ENCODE results near the gene GOLGA2. TPM values are rescaled to one million over a fixed set of nuclear protein-coding genes. Genes with fewer than 3 reads are reported as not detected.

GOLGA2 gene
- total RNA-seq, 6 experiments from 2014 or later, result 25.0 to 53.0 (median 35.5) TPM

GRCh38 chr9:128208946-128209669, 66.7 kb downstream of the GOLGA2 start:
- Histone ChIP-seq H3K27ac (no peak overlapping the region), H3K36me3 (no peaks in the 10 kb centered on the region), H3K27me3 (no peaks in the 10 kb centered on the region), H3K4me1 (peaks cover 0 to 22% (median 4%) of the 10 kb centered on the region in 4 donors), H3K4me3 (no peak overlapping the region), H3K9me3 (no peaks in the 10 kb centered on the region)
- no peak for TF ChIP-seq CTCF (IDR thresholded peaks at IDR 0.05)
- TF ChIP-seq POLR2A (IDR thresholded peaks at IDR 0.05), result no peak
- intact Hi-C loops (cut with DNase I), result no loop called here
- ATAC-seq, result no peak
- 28% methylated on average over 3 of the region's 15 CpGs for WGBS (ENCODE audit: insufficient coverage, low coverage, low lambda C conversion rate, missing lambda C conversion rate)
- DNase-seq, result no peak

GRCh38 chr9:128208386-128208785, 67.4 kb downstream of the GOLGA2 start:
- no peak for ATAC-seq
- Histone ChIP-seq H3K27me3 (no peaks in the 10 kb centered on the region), H3K4me3 (no peak overlapping the region), H3K36me3 (no peaks in the 10 kb centered on the region), H3K4me1 (peaks cover 0 to 29% (median 4%) of the 10 kb centered on the region in 4 donors), H3K27ac (no peak overlapping the region), H3K9me3 (no peaks in the 10 kb centered on the region)
- no peak for DNase-seq
- WGBS (ENCODE audit: insufficient coverage, low coverage, low lambda C conversion rate, missing lambda C conversion rate), result 83% methylated on average over 7 of the region's 7 CpGs
- intact Hi-C loops (cut with DNase I), result no loop called here
- TF ChIP-seq CTCF (IDR thresholded peaks at IDR 0.05) (no peak), POLR2A (IDR thresholded peaks at IDR 0.05) (no peak)

- intact Hi-C loops (cut with DNase I), result no loop called here
- no peak for DNase-seq
- no peaks in the 10 kb centered on the region for H3K27me3 ChIP-seq
- 30% methylated on average over 4 of the region's 15 CpGs for WGBS (ENCODE audit: insufficient coverage, low coverage, low lambda C conversion rate, missing lambda C conversion rate)
- no peaks in the 10 kb centered on the region for H3K36me3 ChIP-seq
- no peak for ATAC-seq
- TF ChIP-seq POLR2A (IDR thresholded peaks at IDR 0.05) (no peak), CTCF (IDR thresholded peaks at IDR 0.05) (no peak)
- no peak overlapping the region for H3K27ac ChIP-seq
- peaks cover 0 to 25% (median 4%) of the 10 kb centered on the region in 4 donors for H3K4me1 ChIP-seq
- no peaks in the 10 kb centered on the region for H3K9me3 ChIP-seq
- H3K4me3 ChIP-seq, result no peak overlapping the region
Observed at GRCh38 chr9:128206916-128207910, 68.6 kb downstream of the GOLGA2 start.

- H3K9me3 ChIP-seq, result no peaks in the 10 kb centered on the region
- no peak for DNase-seq
- no peak overlapping the region for H3K27ac ChIP-seq
- WGBS (ENCODE audit: insufficient coverage, low coverage, low lambda C conversion rate, missing lambda C conversion rate), result 71% methylated on average over 3 of the region's 3 CpGs
- H3K4me3 ChIP-seq, result no peak overlapping the region
- H3K36me3 ChIP-seq, result no peaks in the 10 kb centered on the region
- no peaks in the 10 kb centered on the region for H3K27me3 ChIP-seq
- no peak for ATAC-seq
- peaks cover 0 to 19% (median under 1%) of the 10 kb centered on the region in 4 donors for H3K4me1 ChIP-seq
- intact Hi-C loops (cut with DNase I), result no loop called here
- no peak for TF ChIP-seq CTCF (IDR thresholded peaks at IDR 0.05)
- TF ChIP-seq POLR2A (IDR thresholded peaks at IDR 0.05), result no peak
Observed at GRCh38 chr9:128206484-128206883, 69.3 kb downstream of the GOLGA2 start.

MicroRNAs encoded within 50 kb of the gene (microRNA counts, 767-probe panel; counts per million panel counts)
- microRNA hsa-miR-199b-5p (237 counts per million), microRNA hsa-miR-3154 (237 counts per million)

Small RNA genes within 50 kb of the gene (microRNA-seq; reads per million reads assigned to microRNA genes)
- gene MIR199B (26.6 to 31.6 reads per million in 2 donors), gene MIR3154 (0 reads per million in 2 donors)

Small RNA genes within 50 kb of the gene (small RNA-seq; reads per million reads assigned to genes)
- 3.7 to 4.0 reads per million in 2 experiments for gene MIR199B
- 0 reads per million in 2 experiments for gene MIR3154

Other genes with a start within 250 kb of the GOLGA2 start
- 1 to 10 TPM; 3.9 to 6.8 (median 5.7) TPM for gene NAIF1, start 208.7 kb downstream of the GOLGA2 start, total RNA-seq
- gene SLC25A25, start 207.8 kb downstream of the GOLGA2 start, total RNA-seq, result 10 to 100 TPM; 21.2 to 81.5 (median 53.3) TPM
- gene PTGES2, start 148.3 kb downstream of the GOLGA2 start, total RNA-seq, result 10 to 100 TPM; 27.2 to 67.2 (median 30.5) TPM
- 10 to 100 TPM in 4 of 6 experiments, 1 to 10 TPM in 2; 2.7 to 81.8 (median 18.1) TPM for gene LCN2, start 126.6 kb downstream of the GOLGA2 start, total RNA-seq
- 100 to 1,000 TPM in 2 of 6 experiments, 10 to 100 TPM in 4; 13.5 to 192 (median 17.7) TPM for gene BBLN, start 115.7 kb downstream of the GOLGA2 start, total RNA-seq
- 10 to 100 TPM; 15.9 to 33.5 (median 24.0) TPM for gene CIZ1, start 84.4 kb downstream of the GOLGA2 start, total RNA-seq
- gene DNM1, start 72.6 kb downstream of the GOLGA2 start, total RNA-seq, result 1 to 10 TPM in 4 of 6 experiments, under 1 TPM in 2; 0.43 to 3.1 (median 1.8) TPM
- gene SWI5, start 269 bp upstream of the GOLGA2 start, total RNA-seq, result 10 to 100 TPM; 10.8 to 17.3 (median 14.3) TPM
- 10 to 100 TPM; 16.7 to 35.5 (median 24.5) TPM for gene TRUB2, start 46.4 kb upstream of the GOLGA2 start, total RNA-seq
- 10 to 100 TPM; 22.3 to 67.5 (median 30.3) TPM for gene COQ4, start 46.8 kb upstream of the GOLGA2 start, total RNA-seq
- gene SLC27A4, start 64.5 kb upstream of the GOLGA2 start, total RNA-seq, result 10 to 100 TPM; 15.8 to 97.3 (median 24.1) TPM
- gene URM1, start 95.4 kb upstream of the GOLGA2 start, total RNA-seq, result 10 to 100 TPM; 16.6 to 25.9 (median 22.2) TPM
- 1 to 10 TPM; 1.3 to 3.1 (median 2.2) TPM for gene CERCAM, start 144.8 kb upstream of the GOLGA2 start, total RNA-seq
- gene ODF2, start 180.0 kb upstream of the GOLGA2 start, total RNA-seq, result 10 to 100 TPM in 3 of 6 experiments, 1 to 10 TPM in 3; 5.5 to 17.1 (median 10.8) TPM
- gene GLE1, start 228.7 kb upstream of the GOLGA2 start, total RNA-seq, result 10 to 100 TPM; 10.5 to 15.9 (median 13.2) TPM

All from right lobe of liver (tissue), 6 donors.